Heart right ventricle (tissue), 16 donors: ENCODE results near the gene SHB. TPM values are rescaled to one million over a fixed set of nuclear protein-coding genes. Genes with fewer than 3 reads are reported as not detected.

Experiments
- ATAC-seq, 8 donors: fragments of 200-7000 bp; cut with Tn5 transposase; one replicate each; pipeline ENCODE4 v1.9.1; 2020; ENCODE audit warnings: mild to moderate bottlenecking in 8 of 8, moderate library complexity in 8 of 8, moderate number of reproducible peaks in 1 of 8
- DNase-seq, 2 donors: peaks; one replicate each; pipeline ENCODE4 v3.0.0-alpha.2; 2020
- H3K27ac ChIP-seq, 10 donors: fragments of 200-600 bp; sonication (generic) in 2 of 10; one replicate each; pipeline versions ENCODE4 v1.5.0 to v1.8.0; 2020 to 2022; ENCODE audit warnings: mild to moderate bottlenecking in 3 of 10
- H3K27me3 ChIP-seq, 7 donors: fragments of 200-600 bp; one replicate each; pipeline ENCODE4 v1.8.0; 2021 to 2022; ENCODE audit warnings: mild to moderate bottlenecking in 2 of 7
- H3K36me3 ChIP-seq, 9 donors: fragments of 200-600 bp; sonication (generic) in 1 of 9; one replicate each; pipeline versions ENCODE4 v1.5.0 to v1.8.0; 2020 to 2022; ENCODE audit warnings: mild to moderate bottlenecking in 2 of 9
- H3K4me1 ChIP-seq, 9 donors: fragments of 200-600 bp; sonication (generic) in 1 of 9; one replicate each; pipeline versions ENCODE4 v1.5.0 to v1.8.0; 2020 to 2022; ENCODE audit warnings: mild to moderate bottlenecking in 4 of 9
- H3K4me3 ChIP-seq, 10 donors: fragments of 200-600 bp; sonication (generic) in 2 of 10; one replicate each; pipeline versions ENCODE4 v1.5.0 to v1.8.0; 2020 to 2022; ENCODE audit warnings: mild to moderate bottlenecking in 7 of 10, moderate library complexity in 2 of 10
- H3K9me3 ChIP-seq, 11 donors: fragments of 200-600 bp in 10 of 11; sonication (generic) in 2 of 11; one replicate each; pipeline versions ENCODE4 v1.5.0 to v1.8.0; 2013 to 2022; ENCODE audit warnings: mild to moderate bottlenecking in 2 of 11, control low read depth in 1 of 11, moderate library complexity in 1 of 11
- CTCF ChIP-seq, 9 donors: fragments of 200-600 bp; sonication (generic) in 2 of 9; IDR thresholded peaks; one replicate each; pipeline versions ENCODE4 v1.5.0 to v1.8.0; 2021 to 2022; ENCODE audit warnings: antibody characterized with exemption in 9 of 9, mild to moderate bottlenecking in 5 of 9, moderate library complexity in 1 of 9
- WGBS, 2 donors: extraction: QIAGEN DNeasy Blood & Tissue Kit; methylation state at CpG; one replicate each; pipeline ENCODE4 v1.1.7; 2013; ENCODE audit warnings: inconsistent platforms in 1 of 2; 5-methylcytosine and 5-hydroxymethylcytosine counted together
- intact Hi-C, 10 donors: fragments of 100-400 bp; cut with DNase I; formaldehyde crosslinking; loops; one replicate each; pipeline versions ENCODE4 v1.11.1 to v1.14.2; 2022
- polyA plus RNA-seq, 2 donors: library from polyadenylated mRNA; stranded (reverse); fragments of 200-250 nt; gene quantifications; one replicate each; pipeline ENCODE4 v1.2.3, GENCODE V29; 2013
- total RNA-seq, 10 donors: library from RNA; stranded (reverse); fragmentation: NEBNext Ultra II Directional in 3 of 10; extraction: Animal tissue kit (Norgen Biotek cat#: 25700) in 3 of 10; gene quantifications; one replicate each; pipeline versions ENCODE4 v1.2.1 to v1.2.4, GENCODE V29; 2021 to 2023
- donor health status: Arrhythmogenic right ventricular cardiomyopathy.
- donor health status: ischemic (EF 13 %, LVEDD 7.1; RV severe dilation, severe dysfunction).
- donor health status: healthy with polysubstance abuse.
- donor health status: DM: no; HTN: yes; CAD: no.
- donor health status: DM: no; HTN: no; CAD: no.
- donor health status: ischemic (EF 25% LVEDD 6.9; RV normal size, moderate dysfunction).
- donor health status: ischemic (EF 25% LVEDD 5.7; RV mildly dilated, moderate dysfunction).
- donor health status: healthy.
- donor health status: DM: yes; HTN: yes; CAD: no.
- donor health status: Ischemic cardiomyopathy.
- donor health status: ischemic (EF 35%, LVEDD 5.7; RV mildly dilated, moderate dysfunction).
- donor health status: nonischemic (EF 11% LVEDD 7.7; RV severe dilation, severe dysfunction).
- donor health status: DM: yes; HTN: yes; CAD: no.
- donor health status: PGD.
- donor health status: ischemic (EF 29% LVEDD 5.4; RV normal size, mild dysfunction).
- donor health status: nonischemic (EF 23%, LVEDD 6.1; RV moderate dilation, normal function).

Gene SHB
- total and polyA plus RNA-seq, 12 donors: 5.7 to 26.6 (median 18.0) TPM

- intact Hi-C loops: loop anchor here in 3 of 10 donors (5.0 to 10.0 kb wide), 4 partner anchors 73 to 283 kb away; no protein-coding TSS in a partner anchor
- Histone ChIP-seq H3K27ac (no peak overlapping the region), H3K4me1 (peaks cover 0 to 44% (median 10%) of the 10 kb centered on the region in 9 donors), H3K27me3 (no peaks in the 10 kb centered on the region), H3K36me3 (no peaks in the 10 kb centered on the region), H3K4me3 (no peak overlapping the region), H3K9me3 (no peaks in the 10 kb centered on the region)
- no peak for TF ChIP-seq CTCF (IDR thresholded peaks at IDR 0.05)
- ATAC-seq (no peak), DNase-seq (no peak)
- 71 to 74% methylated on average over 8 of the region's 8 CpGs for WGBS, 2 donors
Observed at GRCh38 chr9:38081356-38082108, 12.5 kb upstream of the SHB start.

- TF ChIP-seq CTCF (IDR thresholded peaks at IDR 0.05): no peak
- DNase-seq (no peak), ATAC-seq (peak in 3 of 8 donors; percentile 39 to 50 (median 40))
- Histone ChIP-seq H3K4me3 (no peak overlapping the region), H3K27me3 (no peaks in the 10 kb centered on the region), H3K27ac (peak overlapping the region in 1 of 10 donors; percentile 65), H3K36me3 (no peaks in the 10 kb centered on the region), H3K4me1 (peaks cover 0 to 49% (median 10%) of the 10 kb centered on the region in 9 donors), H3K9me3 (no peaks in the 10 kb centered on the region)
- intact Hi-C loops: loop anchor here in 4 of 10 donors (5.0 to 10.0 kb wide), 5 partner anchors 55 to 285 kb away; no protein-coding TSS in a partner anchor
- 63 to 74% methylated on average over 11 of the region's 11 CpGs for WGBS, 2 donors
Observed at GRCh38 chr9:38079461-38080031, 10.5 kb upstream of the SHB start.

- H3K27ac ChIP-seq: peak overlapping the region in 1 of 10 donors; percentile 37
- no peaks in the 10 kb centered on the region for H3K27me3 ChIP-seq
- TF ChIP-seq CTCF (IDR thresholded peaks at IDR 0.05): no peak
- no peaks in the 10 kb centered on the region for H3K36me3 ChIP-seq
- peaks cover 0 to 31% (median 7%) of the 10 kb centered on the region in 9 donors for H3K4me1 ChIP-seq
- no peaks in the 10 kb centered on the region for H3K9me3 ChIP-seq
- 94 to 99% methylated on average over 33 to 34 of the region's 34 CpGs for WGBS, 2 donors
- DNase-seq (no peak), ATAC-seq (no peak)
- intact Hi-C loops: loop anchor here in 1 of 10 donors (10.0 kb wide), 1 partner anchor 60 kb away; no protein-coding TSS in a partner anchor
- no peak overlapping the region for H3K4me3 ChIP-seq
Observed at GRCh38 chr9:38075272-38075671, 6.2 kb upstream of the SHB start.

- WGBS, 2 donors: 73 to 80% methylated on average over 5 of the region's 5 CpGs
- peak in 1 of 8 donors; percentile 27 for ATAC-seq
Observed at GRCh38 chr9:38074441-38074961, 5.5 kb upstream of the SHB start.

More at GRCh38 chr9:38074441-38074961, 5.5 kb upstream of the SHB start:
- peaks cover 0 to 34% (median 13%) of the 10 kb centered on the region in 9 donors for H3K4me1 ChIP-seq
- DNase-seq: no peak
- no peak overlapping the region for H3K4me3 ChIP-seq
- no peaks in the 10 kb centered on the region for H3K27me3 ChIP-seq
- no peak for TF ChIP-seq CTCF (IDR thresholded peaks at IDR 0.05)
- intact Hi-C loops: loop anchor here in 1 of 10 donors (10.0 kb wide), 1 partner anchor 60 kb away; no protein-coding TSS in a partner anchor
- H3K27ac ChIP-seq: peak overlapping the region in 2 of 10 donors; percentile 10 to 45
- H3K36me3 ChIP-seq: no peaks in the 10 kb centered on the region
- H3K9me3 ChIP-seq: no peaks in the 10 kb centered on the region
